Stimulated activated naive CD8-positive, alpha-beta T cell treated with anti-CD3 and anti-CD28 coated beads, Interleukin-15, Interleukin-2, amounts not matched to agents 100 ng/mL and 50 ng/mL, for 24 hours (primary cell): ENCODE data around the gene OGT.
A peak's percentile ranks its signal among the peaks of the same experiment; 100 is the strongest.
"Not testable (repeated sequence)": the region's sequence is repeated elsewhere in the genome, so short reads cannot be mapped to it uniquely, and the experiment has no call there.

Experiments
- H3K27ac Mint-ChIP-seq: one replicate; pipeline ENCODE4 v1.8.0; 2021; ENCODE audit warnings: mild to moderate bottlenecking, mixed read lengths
- H3K27me3 Mint-ChIP-seq: one replicate; pipeline ENCODE4 v1.8.0; 2021; ENCODE audit warnings: mixed read lengths
- H3K36me3 Mint-ChIP-seq: one replicate; pipeline ENCODE4 v1.8.0; 2021; ENCODE audit warnings: low read depth, mixed read lengths
- H3K4me1 Mint-ChIP-seq: one replicate; pipeline ENCODE4 v1.8.0; 2021; ENCODE audit warnings: low read depth, mixed read lengths
- H3K4me3 Mint-ChIP-seq: one replicate; pipeline ENCODE4 v1.8.0; 2021; ENCODE audit warnings: mild to moderate bottlenecking, mixed read lengths
- H3K9me3 Mint-ChIP-seq: one replicate; pipeline ENCODE4 v1.8.0; 2021; ENCODE audit warnings: mixed read lengths

The OGT gene

GRCh38 chrX:71532753-71533425 is at the start of gene OGT:
OGT (plus strand) TSS chrX:71533104; CDS start chrX:71533300, 196 bp downstream.
- H3K4me3 Mint-ChIP-seq = peak within 1 kb of the TSS; percentile 97
- no peaks in the 10 kb centered on the region for H3K9me3 Mint-ChIP-seq
- peak within 1 kb of the TSS; percentile 100 for H3K27ac Mint-ChIP-seq
- H3K27me3 Mint-ChIP-seq = no peaks in the 10 kb centered on the region
- peaks cover 35% of the 10 kb centered on the region for H3K36me3 Mint-ChIP-seq
- H3K4me1 Mint-ChIP-seq = peaks cover 25% of the 10 kb centered on the region

DNA sequence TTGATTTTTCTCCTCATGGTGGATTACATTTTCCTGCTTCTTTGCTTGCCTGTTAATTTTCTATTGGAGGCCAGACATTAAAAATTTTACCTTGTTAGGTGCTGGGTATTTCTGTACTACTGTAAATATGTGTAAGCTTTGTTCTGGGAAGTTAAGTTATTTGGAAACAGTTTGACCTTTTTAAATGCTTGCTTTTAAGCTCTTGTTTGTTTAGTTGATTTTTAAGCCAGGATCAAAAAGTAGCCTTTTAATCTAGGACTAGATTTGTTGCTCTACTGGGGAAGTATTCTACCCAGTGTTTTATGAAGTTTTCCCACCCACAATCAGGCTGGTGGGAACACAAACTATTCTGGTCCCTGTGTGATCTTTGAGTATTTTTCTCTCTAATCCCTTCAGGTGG is 45.1 kb upstream of the OGT start:
- Mint-ChIP-seq H3K4me3 (no peak overlapping the region), H3K9me3 (no peaks in the 10 kb centered on the region), H3K27ac (no peak overlapping the region), H3K36me3 (peaks cover 3% of the 10 kb centered on the region), H3K27me3 (no peaks in the 10 kb centered on the region), H3K4me1 (peaks cover 12% of the 10 kb centered on the region)

DNA sequence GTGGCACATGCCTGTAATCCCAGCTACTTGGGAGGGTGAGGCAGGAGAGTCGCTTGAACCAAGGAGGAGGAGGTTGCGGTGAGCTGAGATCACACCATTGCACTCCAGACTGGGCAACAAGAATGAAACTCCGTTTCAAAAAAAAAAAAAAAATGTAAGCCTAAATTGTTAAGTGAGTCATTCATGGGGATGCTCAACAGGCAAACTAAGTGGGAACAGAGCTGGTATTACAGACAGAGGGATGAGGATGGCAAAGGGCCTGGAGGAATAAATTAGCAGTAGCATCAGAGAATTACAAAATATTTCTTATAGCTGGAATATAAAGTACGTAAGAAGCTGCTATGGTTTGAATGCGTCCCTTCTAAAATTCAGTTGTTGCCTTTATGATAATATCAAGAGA is 43.4 kb upstream of the OGT start:
- no peaks in the 10 kb centered on the region for H3K9me3 Mint-ChIP-seq
- peaks cover 18% of the 10 kb centered on the region for H3K4me1 Mint-ChIP-seq
- peaks cover 3% of the 10 kb centered on the region for H3K36me3 Mint-ChIP-seq
- no peak overlapping the region for H3K27ac Mint-ChIP-seq
- H3K27me3 Mint-ChIP-seq = no peaks in the 10 kb centered on the region
- H3K4me3 Mint-ChIP-seq = no peak overlapping the region

GRCh38 chrX:71492231-71493065 is 40.5 kb upstream of the OGT start:
- Mint-ChIP-seq H3K9me3 (no peaks in the 10 kb centered on the region), H3K4me3 (peak overlapping the region; percentile 82), H3K4me1 (peaks cover 18% of the 10 kb centered on the region), H3K27ac (peak overlapping the region; percentile 57), H3K27me3 (no peaks in the 10 kb centered on the region), H3K36me3 (peaks cover 3% of the 10 kb centered on the region)

DNA sequence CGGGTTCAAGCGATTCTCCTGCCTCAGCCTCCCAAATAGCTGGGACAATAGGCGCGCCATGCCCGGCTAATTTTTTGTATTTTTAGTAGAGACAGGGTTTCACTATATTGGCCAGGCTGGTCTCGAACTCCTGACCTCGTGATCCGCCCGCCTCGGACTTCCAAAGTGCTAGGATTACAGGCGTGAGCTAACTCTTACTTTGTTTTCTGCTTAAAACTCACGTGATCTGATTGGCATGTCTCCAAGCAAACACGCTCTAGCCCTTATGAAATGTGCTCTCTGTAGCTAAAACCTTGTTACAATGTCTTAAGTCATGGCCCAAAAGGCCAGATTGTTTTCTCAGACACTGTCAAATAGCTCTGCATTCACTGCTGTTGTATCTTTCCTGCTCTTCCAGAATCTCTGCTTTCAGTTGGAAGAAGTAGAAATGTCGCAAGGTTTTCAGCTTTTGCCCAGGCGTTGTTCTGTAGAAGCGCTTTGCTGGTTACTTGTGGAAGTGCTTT is 39.7 kb upstream of the OGT start:
- H3K27me3 Mint-ChIP-seq = no peaks in the 10 kb centered on the region
- no peaks in the 10 kb centered on the region for H3K9me3 Mint-ChIP-seq
- H3K27ac Mint-ChIP-seq = peak overlapping the region; percentile 55
- H3K4me1 Mint-ChIP-seq = peaks cover 18% of the 10 kb centered on the region
- H3K4me3 Mint-ChIP-seq = peak overlapping the region; percentile 82
- peaks cover 3% of the 10 kb centered on the region for H3K36me3 Mint-ChIP-seq

- not testable (repeated sequence) for H3K27me3 Mint-ChIP-seq, H3K36me3 Mint-ChIP-seq, H3K9me3 Mint-ChIP-seq, H3K4me3 Mint-ChIP-seq, H3K27ac Mint-ChIP-seq
- H3K4me1 Mint-ChIP-seq = peaks cover 17% of the 10 kb centered on the region
These were observed 36.9 kb upstream of the OGT start for GRCh38 chrX:71495979-71496378.

- Mint-ChIP-seq H3K4me1 (peaks cover 13% of the 10 kb centered on the region), H3K9me3 (no peaks in the 10 kb centered on the region), H3K27me3 (no peaks in the 10 kb centered on the region), H3K36me3 (no peaks in the 10 kb centered on the region), H3K4me3 (no peak overlapping the region), H3K27ac (no peak overlapping the region)
These were observed 36.4 kb upstream of the OGT start for GRCh38 chrX:71496476-71496875.

DNA sequence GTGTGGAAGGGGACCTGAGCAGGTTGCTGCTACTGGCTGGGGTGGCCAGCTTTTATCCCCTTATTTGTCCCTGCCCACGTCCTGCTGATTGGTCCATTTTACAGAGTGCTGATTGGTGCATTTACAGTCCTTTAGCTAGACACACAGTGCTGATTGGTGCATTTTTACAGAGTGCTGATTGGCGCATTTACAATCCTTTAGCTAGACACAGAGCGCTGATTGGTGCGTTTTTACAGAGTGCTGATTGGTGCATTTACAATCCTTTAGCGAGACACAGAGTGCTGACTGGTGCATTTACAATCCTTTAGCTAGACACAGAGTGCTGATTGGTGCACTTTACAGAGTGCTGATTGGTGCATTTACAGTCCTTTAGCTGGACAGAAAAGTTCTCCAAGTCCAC is 30.8 kb upstream of the OGT start:
- H3K27me3 Mint-ChIP-seq, H3K27ac Mint-ChIP-seq, H3K36me3 Mint-ChIP-seq, H3K4me3 Mint-ChIP-seq, H3K9me3 Mint-ChIP-seq, H3K4me1 Mint-ChIP-seq: not testable (repeated sequence)

DNA sequence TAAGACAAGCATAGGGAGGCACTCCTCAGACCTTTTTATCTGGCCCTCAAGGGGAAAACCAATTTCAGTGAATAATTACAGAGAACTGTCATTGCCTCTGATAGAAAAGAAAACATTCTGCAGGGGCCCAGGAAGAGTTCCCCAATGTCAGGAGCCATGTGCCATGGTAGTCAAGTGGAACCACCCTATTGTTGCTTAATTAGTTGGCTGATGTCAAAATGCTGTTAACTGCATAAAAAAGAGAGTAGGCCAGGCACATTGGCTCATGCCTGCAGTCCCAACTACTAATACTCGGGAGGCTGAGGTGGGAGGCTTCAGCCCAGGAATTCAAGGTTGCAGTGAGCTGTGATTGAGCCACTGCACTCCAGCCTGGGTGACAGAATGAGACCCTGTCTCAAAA is 28.6 kb upstream of the OGT start:
- H3K36me3 Mint-ChIP-seq = no peaks in the 10 kb centered on the region
- no peaks in the 10 kb centered on the region for H3K4me1 Mint-ChIP-seq
- H3K9me3 Mint-ChIP-seq = no peaks in the 10 kb centered on the region
- H3K27ac Mint-ChIP-seq = no peak overlapping the region
- H3K27me3 Mint-ChIP-seq = no peaks in the 10 kb centered on the region
- H3K4me3 Mint-ChIP-seq = no peak overlapping the region

GRCh38 chrX:71509289-71509688 is 23.6 kb upstream of the OGT start:
- H3K36me3 Mint-ChIP-seq = no peaks in the 10 kb centered on the region
- peaks cover 5% of the 10 kb centered on the region for H3K4me1 Mint-ChIP-seq
- no peak overlapping the region for H3K4me3 Mint-ChIP-seq
- H3K27ac Mint-ChIP-seq = no peak overlapping the region
- peaks cover 4% of the 10 kb centered on the region for H3K9me3 Mint-ChIP-seq
- no peaks in the 10 kb centered on the region for H3K27me3 Mint-ChIP-seq

DNA sequence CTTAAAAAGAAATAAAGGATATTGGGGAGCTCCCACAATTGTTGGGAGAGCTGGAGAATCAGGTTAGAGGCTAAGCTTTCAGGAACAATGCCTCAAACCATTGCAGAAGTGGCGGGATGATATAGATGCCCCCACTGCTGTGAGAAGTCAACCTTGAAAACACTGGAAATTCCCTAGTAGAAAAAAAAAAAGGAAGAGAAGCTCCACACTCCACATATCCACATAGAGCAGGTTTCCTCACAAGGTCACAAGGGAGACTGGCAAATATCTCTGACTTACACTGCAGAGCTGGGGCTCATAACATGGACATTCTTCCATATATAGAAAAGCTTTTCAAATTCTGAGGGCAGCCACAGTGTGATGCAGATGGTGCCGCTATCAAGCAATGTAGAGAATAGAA is 22.7 kb upstream of the OGT start:
- Mint-ChIP-seq H3K9me3 (peaks cover 4% of the 10 kb centered on the region), H3K4me3 (no peak overlapping the region), H3K27me3 (no peaks in the 10 kb centered on the region), H3K27ac (no peak overlapping the region), H3K36me3 (no peaks in the 10 kb centered on the region), H3K4me1 (peaks cover 14% of the 10 kb centered on the region)

GRCh38 chrX:71513731-71514130 is 19.2 kb upstream of the OGT start:
- H3K4me1 Mint-ChIP-seq = peaks cover 19% of the 10 kb centered on the region
- not testable (repeated sequence) for H3K27me3 Mint-ChIP-seq, H3K9me3 Mint-ChIP-seq, H3K4me3 Mint-ChIP-seq, H3K36me3 Mint-ChIP-seq
- H3K27ac Mint-ChIP-seq = peak overlapping the region; percentile 74

DNA sequence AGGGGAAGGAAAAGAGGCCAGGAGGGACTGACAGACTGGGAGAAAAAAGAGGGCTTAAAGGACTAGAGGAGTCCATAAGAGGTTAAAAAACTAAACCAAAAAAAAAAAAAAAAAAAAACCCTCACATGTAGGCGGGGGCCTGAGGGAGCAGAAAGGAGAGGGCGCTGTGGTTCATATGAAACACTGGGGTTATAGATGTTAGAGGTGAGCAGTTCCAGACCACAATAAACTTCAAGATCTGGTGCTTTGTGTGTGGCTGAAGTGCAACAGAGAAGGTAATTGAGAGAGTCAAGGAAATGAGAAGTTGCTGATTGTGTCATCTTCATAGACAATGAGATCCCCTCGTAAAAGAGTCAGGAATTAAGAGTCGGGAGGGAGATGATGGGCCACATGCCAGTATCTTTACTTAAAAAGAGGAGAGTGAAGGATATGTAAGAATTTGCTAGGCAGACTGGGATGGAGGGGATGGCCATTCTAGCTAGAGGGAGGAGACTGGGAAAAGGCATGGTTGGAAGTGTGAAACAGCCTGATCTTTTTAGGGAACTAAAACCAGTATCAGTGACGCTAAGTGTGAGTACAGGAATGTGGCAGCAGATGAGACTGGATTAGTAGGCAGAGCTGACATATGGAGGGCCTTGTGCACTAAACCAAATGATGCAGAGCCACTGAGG is 18.4 kb upstream of the OGT start:
- Mint-ChIP-seq H3K4me3 (peak overlapping the region; percentile 41), H3K4me1 (peaks cover 19% of the 10 kb centered on the region), H3K27me3 (no peaks in the 10 kb centered on the region), H3K36me3 (no peaks in the 10 kb centered on the region), H3K27ac (peak overlapping the region; percentile 74), H3K9me3 (peaks cover 4% of the 10 kb centered on the region)

DNA sequence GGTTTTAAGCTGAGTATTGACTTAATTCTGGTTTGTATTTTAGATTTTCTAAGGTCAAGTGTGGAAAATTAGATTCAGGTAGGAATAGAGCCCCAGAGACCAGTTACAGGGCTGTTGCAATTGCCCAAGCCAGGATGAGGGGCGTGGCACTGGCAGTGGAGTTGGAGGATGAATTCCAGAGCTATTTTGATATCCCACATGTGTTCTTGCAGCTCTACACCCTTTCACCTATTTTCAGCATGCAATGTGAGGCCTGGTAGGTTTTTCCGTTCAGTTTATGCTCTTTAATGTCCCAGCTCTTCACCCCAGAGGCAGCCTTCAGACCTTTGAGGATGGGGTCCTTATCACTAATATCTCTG is 17.9 kb upstream of the OGT start:
- no peak overlapping the region for H3K4me3 Mint-ChIP-seq
- H3K4me1 Mint-ChIP-seq = peaks cover 19% of the 10 kb centered on the region
- H3K27me3 Mint-ChIP-seq = no peaks in the 10 kb centered on the region
- H3K9me3 Mint-ChIP-seq = peaks cover 4% of the 10 kb centered on the region
- H3K27ac Mint-ChIP-seq = peak overlapping the region; percentile 74
- no peaks in the 10 kb centered on the region for H3K36me3 Mint-ChIP-seq

- Mint-ChIP-seq H3K27ac (no peak overlapping the region), H3K4me1 (no peaks in the 10 kb centered on the region), H3K9me3 (no peaks in the 10 kb centered on the region), H3K36me3 (no peaks in the 10 kb centered on the region), H3K4me3 (no peak overlapping the region), H3K27me3 (no peaks in the 10 kb centered on the region)
These were observed 7.6 kb upstream of the OGT start for GRCh38 chrX:71525316-71525715.
